Brain pericyte (primary cell): ENCODE results near the gene SORCS2.
A peak's percentile ranks its signal among the peaks of the same experiment; 100 is the strongest.

Source experiments
- DNase-seq: peaks from one replicate; pipeline ENCODE4 v3.0.0-alpha.2; 2012; ENCODE audit warnings: low read depth, low spot score

Gene SORCS2

GRCh38 chr4:7759635-7760034, 567.3 kb downstream of the SORCS2 start:
- no peak for DNase-seq

- no peak for DNase-seq
Observed at GRCh38 chr4:7760228-7760627, 567.9 kb downstream of the SORCS2 start.

- no peak for DNase-seq
Observed at GRCh38 chr4:7760706-7761105, 568.4 kb downstream of the SORCS2 start.

DNA sequence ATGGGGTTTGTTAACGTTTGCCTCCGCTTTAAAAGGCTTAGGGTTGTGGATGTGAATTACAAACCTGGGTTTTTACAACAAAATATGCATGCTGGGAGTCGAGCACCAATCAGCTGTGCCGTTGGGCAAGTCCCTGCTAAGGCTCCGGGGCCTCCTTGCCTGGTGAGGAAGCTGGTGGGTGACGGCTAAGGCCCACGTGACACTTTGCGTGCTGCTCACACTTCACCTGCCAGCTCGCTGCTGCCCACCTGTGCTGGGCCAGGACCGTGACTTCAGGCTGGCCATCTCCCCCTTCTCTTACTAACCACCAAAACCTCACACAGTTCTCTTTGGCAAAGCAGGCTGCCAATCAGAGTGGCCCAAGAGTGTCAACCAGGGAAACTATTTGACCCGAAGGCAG, 569.0 kb downstream of the SORCS2 start:
- DNase-seq = no peak

- peak; percentile 32 for DNase-seq
Observed at GRCh38 chr4:7761720-7762119, 569.4 kb downstream of the SORCS2 start.

- DNase-seq = no peak
Observed at GRCh38 chr4:7762376-7763030, 570.2 kb downstream of the SORCS2 start.

DNA sequence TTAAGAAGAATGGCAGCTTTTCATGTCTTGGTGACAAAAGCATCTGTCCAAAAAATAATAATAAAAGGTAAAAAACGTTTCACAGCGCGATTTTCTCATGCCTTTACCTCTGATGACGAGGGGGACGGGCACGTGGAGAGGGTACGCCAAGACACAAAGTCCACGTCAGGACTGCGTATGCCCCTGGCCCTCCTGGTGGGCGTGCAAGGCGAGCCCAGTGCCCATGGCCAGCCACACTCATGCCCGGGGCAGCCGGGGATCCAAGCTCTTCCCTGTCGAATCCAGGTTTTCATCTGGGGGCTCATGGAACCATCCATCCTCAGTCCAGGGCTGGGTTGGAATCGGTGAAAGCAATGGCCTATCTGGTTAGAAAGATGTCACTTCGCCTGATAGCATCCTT, 570.8 kb downstream of the SORCS2 start:
- DNase-seq = no peak

DNA sequence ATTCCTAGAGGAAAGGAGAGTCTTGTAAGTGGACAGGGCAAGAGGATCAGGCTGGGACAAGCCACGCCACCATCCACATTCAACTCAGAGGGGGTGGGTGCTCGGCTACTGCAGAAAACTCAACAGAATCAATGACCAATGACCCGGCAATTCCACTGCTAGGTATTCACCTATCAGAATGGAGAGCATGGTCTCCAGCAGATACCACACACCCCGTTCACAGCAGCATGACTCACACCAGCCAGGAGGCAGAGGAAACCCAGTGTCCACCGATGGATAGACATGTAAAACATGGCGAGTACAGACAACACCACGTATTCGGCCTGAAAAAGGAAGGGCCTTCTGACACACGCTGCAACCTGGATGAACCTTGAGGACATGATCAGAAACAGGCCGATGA, 571.5 kb downstream of the SORCS2 start:
- no peak for DNase-seq

- no peak for DNase-seq
Observed at GRCh38 chr4:7764466-7764865, 572.1 kb downstream of the SORCS2 start.

DNA sequence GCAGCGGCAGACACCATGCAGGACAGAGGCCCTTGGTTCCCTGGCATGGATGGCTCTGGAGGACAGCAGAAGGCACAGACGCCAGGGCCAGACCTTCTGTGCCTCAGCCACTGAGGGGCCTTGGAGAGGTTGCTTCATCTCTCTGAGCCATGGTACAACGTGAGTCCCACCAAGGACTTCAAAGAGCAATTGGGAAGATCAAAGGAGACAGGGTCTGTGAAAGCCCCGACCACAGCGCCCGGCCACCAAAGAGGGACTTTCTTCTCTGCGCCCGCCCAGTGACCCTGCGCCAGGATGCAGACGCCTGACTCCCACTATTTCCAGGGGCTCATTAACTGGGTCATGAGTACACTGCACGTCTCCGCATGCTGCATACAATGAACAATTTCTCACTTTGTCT, 573.3 kb downstream of the SORCS2 start:
- no peak for DNase-seq

DNA sequence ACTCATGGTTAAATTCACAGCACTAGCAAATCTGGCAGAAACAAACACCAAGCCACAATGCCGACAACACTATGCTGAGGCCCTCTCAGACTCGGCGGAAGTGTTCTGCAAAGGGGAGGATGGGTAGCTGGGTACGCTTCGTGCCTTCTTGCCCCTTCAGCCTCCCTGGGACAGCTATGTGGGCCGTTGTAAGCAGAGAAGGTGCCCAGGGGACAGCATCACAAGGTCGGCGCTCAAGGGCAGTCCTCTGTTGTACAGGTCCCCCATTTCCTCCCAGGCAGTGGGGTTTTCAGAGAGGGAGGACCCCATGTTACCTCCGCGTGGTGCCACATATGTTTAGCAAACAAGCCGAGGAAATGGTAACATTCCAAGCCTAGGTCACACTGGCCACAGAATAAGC, 573.7 kb downstream of the SORCS2 start:
- DNase-seq = no peak

DNA sequence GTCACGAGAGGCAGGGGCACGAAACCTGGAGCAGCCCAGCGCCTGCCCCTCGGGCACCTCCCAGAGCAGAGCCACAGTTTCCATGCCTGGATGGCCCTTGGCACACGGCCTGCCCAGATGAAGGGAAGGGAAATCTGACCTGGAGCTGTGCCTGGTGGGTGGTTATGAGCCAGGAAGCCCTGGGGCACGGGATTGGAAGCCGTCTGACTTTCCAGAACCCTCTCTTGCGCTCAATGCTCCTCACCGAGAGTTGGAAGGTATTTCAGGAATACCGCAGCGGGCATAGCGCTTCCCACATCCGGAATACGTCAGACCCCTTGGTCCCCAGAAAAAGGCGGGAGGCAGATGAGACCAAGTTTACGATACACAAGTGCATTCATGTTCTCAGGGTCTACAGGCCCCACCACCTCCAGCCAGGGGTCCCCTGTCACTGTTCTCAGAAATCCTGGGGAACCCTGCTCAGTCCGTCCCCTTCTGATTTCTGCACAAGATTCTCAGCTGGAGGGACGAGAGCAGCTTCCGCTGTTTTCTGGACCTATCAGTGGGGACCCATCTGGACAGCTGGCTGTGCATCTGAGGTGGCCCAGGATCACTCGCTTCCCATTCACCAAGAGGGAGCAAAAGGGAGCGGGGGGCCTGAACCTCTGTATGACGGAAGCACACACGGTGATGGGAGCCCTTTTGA, 574.5 kb downstream of the SORCS2 start:
- no peak for DNase-seq

GRCh38 chr4:7767526-7767925, 575.2 kb downstream of the SORCS2 start:
- DNase-seq = no peak

DNA sequence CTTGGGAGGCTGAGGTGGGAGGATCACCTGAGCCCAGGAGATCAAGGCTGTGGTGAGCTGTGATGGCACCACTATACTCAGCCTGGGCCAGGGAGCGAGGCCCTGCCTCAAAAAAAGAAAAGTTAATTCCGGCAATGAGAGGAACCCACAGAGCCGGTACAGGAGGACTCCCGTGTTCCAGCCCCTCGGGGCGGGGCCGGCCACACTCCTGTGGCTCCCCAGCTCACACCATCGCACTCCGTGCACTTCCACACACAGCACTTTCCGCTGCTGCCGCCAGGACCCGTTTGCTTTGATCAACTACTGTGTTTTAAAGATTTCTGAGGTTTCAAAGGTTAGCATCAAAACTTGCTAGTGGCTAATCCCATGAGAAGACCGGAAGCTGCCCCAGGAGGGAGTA, 575.6 kb downstream of the SORCS2 start:
- DNase-seq = no peak

- no peak for DNase-seq
Observed at GRCh38 chr4:7768736-7769135, 576.4 kb downstream of the SORCS2 start.

DNA sequence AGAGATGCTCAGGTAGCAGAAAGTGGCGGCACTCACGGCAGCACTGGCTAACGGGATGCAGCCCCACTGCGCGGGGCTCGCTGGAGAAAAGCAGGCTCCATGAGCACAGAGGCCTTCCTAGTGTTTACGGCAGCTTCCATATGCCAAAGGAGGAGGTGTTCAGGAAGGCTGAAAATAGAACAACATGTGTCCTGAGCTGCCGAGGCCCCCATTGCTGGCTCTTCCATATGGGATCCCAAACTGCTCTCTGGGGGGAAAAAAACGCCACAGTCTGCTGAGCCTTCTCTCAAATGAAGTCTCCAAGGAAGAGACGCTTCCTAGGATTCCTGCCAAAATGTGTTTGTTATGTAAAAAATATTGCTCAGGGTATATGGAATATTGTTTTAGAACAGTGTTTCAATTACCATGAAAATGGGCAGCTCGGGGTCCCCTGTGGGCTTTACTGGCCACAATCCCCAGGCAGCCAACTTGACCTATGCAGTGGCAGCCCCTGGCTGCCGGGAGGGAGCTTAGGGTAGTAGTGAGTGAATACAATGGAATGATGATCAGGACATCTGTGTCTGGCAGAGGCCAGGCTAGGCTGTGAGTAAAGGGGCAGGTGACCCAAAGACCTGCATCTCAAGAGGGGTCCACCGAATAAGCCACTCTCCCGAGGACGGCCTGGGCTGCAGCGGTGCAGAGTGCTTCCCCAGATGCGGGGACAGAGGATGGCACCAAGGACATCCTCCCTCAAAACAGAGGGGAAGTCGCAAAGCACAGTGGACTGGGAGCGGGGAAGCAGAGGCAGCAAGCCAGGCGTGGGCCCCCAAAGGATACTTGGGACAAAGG, 577.3 kb downstream of the SORCS2 start:
- DNase-seq = no peak

- no peak for DNase-seq
Observed at GRCh38 chr4:7770224-7771050, 578.1 kb downstream of the SORCS2 start.

DNA sequence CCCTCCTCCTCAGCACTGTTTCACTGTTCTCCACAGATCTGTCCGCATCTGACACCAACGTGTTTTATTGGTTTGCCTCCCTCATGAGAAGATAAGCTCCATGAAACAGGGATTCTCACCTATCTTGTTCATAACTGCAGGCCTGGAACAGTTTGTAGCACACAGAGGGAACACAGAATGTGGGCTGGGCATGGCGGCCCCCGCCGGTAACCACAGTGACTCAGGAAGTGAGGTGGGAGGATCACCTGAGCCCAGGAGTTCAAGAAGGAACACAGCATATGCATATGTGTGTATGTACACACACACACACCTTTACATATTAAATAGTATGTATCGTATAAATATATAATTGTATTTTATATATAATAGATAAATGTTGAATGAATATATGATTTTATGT, 578.7 kb downstream of the SORCS2 start:
- no peak for DNase-seq

DNA sequence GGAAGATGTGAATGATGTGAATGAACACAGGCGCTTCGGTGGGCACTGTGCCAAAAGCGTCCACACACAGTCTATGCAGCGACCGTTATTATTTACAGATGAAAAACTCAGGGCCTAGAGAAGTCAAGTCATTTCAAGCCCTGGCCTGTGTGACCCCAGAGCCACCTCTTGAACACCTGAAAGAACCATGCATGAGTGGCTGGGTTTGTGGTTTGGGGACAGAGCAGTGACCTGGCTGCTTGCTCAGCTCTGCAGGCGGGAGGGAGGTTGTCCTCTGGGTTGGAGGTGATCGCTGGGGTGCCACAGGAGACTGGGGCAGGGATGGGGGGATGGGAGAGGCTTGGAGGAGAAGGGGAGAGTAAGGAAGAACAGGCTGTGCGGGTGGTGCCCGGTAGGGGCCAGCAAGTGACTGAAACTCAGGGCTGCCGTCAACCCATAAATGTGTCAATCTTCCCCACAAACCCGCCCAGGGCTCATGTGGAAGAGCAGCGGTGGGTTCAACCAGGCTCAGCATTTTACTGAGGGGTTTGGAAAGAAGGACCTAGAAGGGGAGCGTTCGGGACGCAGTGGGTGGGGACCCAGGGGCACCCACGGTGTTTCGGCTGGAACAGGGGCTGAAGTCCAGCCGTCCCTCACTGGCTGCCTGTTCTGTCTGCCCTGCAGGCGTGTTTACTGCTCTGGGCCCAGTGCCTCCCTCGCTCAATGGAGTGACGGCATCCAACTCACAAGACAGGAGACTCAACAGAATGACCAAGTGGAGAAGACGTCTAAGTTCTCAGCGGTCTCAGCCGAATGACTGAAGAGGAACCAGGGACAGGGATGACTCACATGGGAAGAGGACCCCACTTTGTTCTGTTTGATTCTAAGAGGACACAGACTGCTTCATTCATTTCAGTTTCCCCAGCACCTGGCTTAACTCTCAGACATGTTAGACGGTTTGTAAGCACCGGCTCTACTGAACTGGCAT, 579.5 kb downstream of the SORCS2 start:
- no peak for DNase-seq

DNA sequence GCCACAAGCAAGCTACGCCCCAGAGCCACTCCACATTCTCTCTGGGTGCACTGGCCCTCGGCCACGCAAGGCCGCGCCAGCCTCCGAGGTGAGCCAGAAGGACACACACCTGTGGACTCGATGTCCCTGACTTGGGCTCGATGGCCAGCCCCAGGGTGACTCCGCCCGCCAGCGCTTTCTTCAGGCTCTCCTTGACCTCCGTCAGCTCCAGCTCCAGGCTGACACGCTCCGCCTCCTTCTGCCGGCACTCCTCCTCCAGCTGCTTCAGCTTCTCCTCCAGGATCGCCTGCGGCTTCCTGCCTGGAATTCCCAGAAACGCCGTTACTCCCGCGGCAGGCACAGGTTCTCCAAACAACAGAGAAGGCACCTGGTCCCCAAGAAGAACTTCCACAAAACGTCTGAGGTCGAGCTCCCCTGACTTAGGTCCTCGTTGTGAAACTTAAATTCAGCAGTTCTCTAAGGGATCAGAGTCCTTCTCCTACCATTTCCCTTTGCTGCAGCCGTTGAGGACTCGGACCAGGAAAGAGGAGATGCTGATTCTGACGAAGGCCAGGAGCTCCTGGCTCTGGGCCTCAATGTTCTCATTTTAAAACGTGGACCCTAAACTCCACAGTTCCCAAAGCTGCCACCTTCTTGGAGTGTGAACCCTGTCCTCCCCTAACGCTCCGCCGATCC, 580.5 kb downstream of the SORCS2 start:
- no peak for DNase-seq
